DOHH2 (cell line): ENCODE measurements around the gene TACR2.

Experiments
- H3F3A ChIP-seq: fragments of 200-600 bp; sonication (generic), shearing (Covaris generic); 2 replicates; pipeline ENCODE4 v1.6.0; 2016; ENCODE audit warnings: antibody characterized with exemption, mild to moderate bottlenecking; ENCODE audit not compliant: control insufficient read depth, insufficient read depth
- H3K27ac ChIP-seq: fragments of 200-600 bp; sonication (generic); 2 replicates; pipeline ENCODE4 v1.5.1; 2014; ENCODE audit warnings: low read depth, mild to moderate bottlenecking, low read length, moderate library complexity
- H3K27me3 ChIP-seq: fragments of 200-600 bp; sonication (generic); 2 replicates; pipeline ENCODE4 v1.6.1; 2014; ENCODE audit warnings: mild to moderate bottlenecking, low read length, mixed read lengths; ENCODE audit not compliant: control insufficient read depth
- H3K36me3 ChIP-seq: fragments of 200-600 bp; sonication (generic); 2 replicates; pipeline ENCODE4 v1.6.1; 2014; ENCODE audit warnings: mild to moderate bottlenecking, low read length, moderate library complexity, mixed read lengths; ENCODE audit not compliant: control insufficient read depth
- H3K4me1 ChIP-seq: fragments of 200-600 bp; sonication (generic); 2 replicates; pipeline ENCODE4 v1.6.1; 2014; ENCODE audit warnings: mild to moderate bottlenecking, low read length, mixed read lengths; ENCODE audit not compliant: control insufficient read depth
- H3K4me2 ChIP-seq: fragments of 200-600 bp; sonication (generic); 2 replicates; pipeline ENCODE4 v1.6.0; 2014; ENCODE audit warnings: mild to moderate bottlenecking, low read length, moderate library complexity
- H3K4me3 ChIP-seq: fragments of 200-600 bp; sonication (generic); 2 replicates; pipeline ENCODE4 v1.5.1; 2014; ENCODE audit warnings: mild to moderate bottlenecking, low read length, mixed read lengths
- H3K79me2 ChIP-seq: fragments of 200-600 bp; sonication (generic); 2 replicates; pipeline ENCODE4 v1.6.1; 2014; ENCODE audit warnings: mild to moderate bottlenecking, low read length, mixed read lengths; ENCODE audit not compliant: control insufficient read depth
- H3K9me2 ChIP-seq: fragments of 200-600 bp; sonication (generic); replicated peaks from 2 replicates; pipeline ENCODE4 v1.6.1; 2014; ENCODE audit warnings: mild to moderate bottlenecking, low read length, mixed read lengths; ENCODE audit not compliant: control insufficient read depth
- H3K9me3 ChIP-seq: fragments of 200-600 bp; sonication (generic); 2 replicates; pipeline ENCODE4 v1.6.1; 2014; ENCODE audit warnings: antibody characterized with exemption, low read length, mixed read lengths; ENCODE audit not compliant: control insufficient read depth, insufficient read depth
- H4K20me1 ChIP-seq: fragments of 200-600 bp; sonication (generic); 2 replicates; pipeline ENCODE4 v1.6.0; 2014; ENCODE audit warnings: low read depth, mild to moderate bottlenecking, antibody characterized with exemption, low read length, moderate library complexity; ENCODE audit not compliant: control insufficient read depth, insufficient read depth
- EZH2phosphoT487 ChIP-seq: fragments of 200-600 bp; sonication (generic); IDR thresholded peaks from 2 replicates; pipeline ENCODE4 v1.6.1; 2017; ENCODE audit warnings: borderline replicate concordance, mild to moderate bottlenecking, antibody characterized with exemption, low read length, moderate library complexity, mixed read lengths
- TF ChIP-seq, protein P1 (sequence below): fragments of 200-600 bp; sonication (generic); IDR thresholded peaks from one replicate; pipeline ENCODE4 v1.5.1; 2014; ENCODE audit warnings: antibody characterized with exemption, mild to moderate bottlenecking, low read depth, low read length; ENCODE audit not compliant: poor library complexity, severe bottlenecking

TACR2 gene

DNA sequence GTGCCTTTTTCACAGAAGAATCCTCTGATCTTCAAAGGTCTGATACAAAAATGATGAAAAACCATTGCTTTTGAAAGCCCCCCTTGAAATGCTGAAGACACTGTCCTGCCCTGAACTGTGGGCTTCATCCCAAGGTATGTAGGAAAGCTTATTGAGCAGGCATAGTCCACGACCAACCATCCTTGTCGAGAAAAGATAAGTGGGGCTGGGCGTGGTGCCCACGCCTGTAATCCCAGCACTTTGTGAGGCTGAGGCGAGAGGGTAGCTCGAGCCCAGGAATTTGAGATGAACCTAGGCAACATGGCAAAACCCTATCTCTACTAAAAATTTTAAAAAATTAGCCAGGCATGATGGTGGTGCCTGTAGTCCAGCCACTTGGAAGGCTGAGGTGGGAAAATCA lies 25.6 kb downstream of the TACR2 start:
- no peak for TF ChIP-seq EZH2phosphoT487
- TF ChIP-seq, protein P1, sequence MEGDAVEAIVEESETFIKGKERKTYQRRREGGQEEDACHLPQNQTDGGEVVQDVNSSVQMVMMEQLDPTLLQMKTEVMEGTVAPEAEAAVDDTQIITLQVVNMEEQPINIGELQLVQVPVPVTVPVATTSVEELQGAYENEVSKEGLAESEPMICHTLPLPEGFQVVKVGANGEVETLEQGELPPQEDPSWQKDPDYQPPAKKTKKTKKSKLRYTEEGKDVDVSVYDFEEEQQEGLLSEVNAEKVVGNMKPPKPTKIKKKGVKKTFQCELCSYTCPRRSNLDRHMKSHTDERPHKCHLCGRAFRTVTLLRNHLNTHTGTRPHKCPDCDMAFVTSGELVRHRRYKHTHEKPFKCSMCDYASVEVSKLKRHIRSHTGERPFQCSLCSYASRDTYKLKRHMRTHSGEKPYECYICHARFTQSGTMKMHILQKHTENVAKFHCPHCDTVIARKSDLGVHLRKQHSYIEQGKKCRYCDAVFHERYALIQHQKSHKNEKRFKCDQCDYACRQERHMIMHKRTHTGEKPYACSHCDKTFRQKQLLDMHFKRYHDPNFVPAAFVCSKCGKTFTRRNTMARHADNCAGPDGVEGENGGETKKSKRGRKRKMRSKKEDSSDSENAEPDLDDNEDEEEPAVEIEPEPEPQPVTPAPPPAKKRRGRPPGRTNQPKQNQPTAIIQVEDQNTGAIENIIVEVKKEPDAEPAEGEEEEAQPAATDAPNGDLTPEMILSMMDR, result no peak

DNA sequence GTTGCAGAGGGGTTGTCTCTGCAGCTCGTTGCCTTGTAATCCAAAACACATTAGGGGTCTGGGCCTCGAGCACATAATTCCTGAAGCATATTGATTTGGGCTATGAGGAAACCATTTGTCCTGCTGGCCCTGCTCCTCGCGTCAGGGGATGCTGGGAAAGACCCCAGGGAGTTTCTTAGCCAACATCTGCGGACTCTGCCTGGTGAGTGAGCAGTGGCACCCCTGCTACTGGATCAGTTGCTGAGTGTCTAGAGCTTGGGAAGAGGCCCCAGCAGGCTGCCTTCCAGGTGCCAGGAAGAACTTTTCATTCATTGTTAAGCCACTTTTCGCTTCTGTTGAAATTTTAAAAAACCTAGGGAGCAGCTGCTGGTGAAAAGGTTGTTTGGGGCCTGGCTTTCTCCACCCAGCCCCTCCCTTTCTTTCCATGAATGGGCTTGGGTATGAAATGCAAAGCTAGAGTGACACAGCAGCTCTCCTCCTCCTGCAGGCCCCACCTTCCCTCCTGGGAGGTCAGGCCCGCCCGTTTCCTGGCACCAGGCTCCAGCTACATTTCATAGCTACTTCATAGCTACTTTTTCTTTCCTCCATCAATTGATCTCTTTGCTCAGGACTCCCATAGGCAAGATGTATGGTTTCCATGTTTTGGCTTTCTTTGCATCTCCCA lies 26.8 kb downstream of the TACR2 start:
- H3K4me2 ChIP-seq, result no peak overlapping the region
- no peaks in the 10 kb centered on the region for H4K20me1 ChIP-seq
- no peaks in the 10 kb centered on the region for H3K9me2 ChIP-seq
- H3K36me3 ChIP-seq, result peaks cover 50% of the 10 kb centered on the region
- H3K4me3 ChIP-seq, result no peak overlapping the region
- H3F3A ChIP-seq, result no peaks in the 10 kb centered on the region
- no peaks in the 10 kb centered on the region for H3K79me2 ChIP-seq
- no peak overlapping the region for H3K27ac ChIP-seq
- H3K27me3 ChIP-seq, result no peaks in the 10 kb centered on the region
- peaks cover 7% of the 10 kb centered on the region for H3K4me1 ChIP-seq
- TF ChIP-seq, protein P1, result no peak
- TF ChIP-seq EZH2phosphoT487, result no peak
- H3K9me3 ChIP-seq, result no peaks in the 10 kb centered on the region

More for the DNA sequence above, 25.6 kb downstream of the TACR2 start:
- Histone ChIP-seq H3K4me1 (peaks cover 7% of the 10 kb centered on the region), H4K20me1 (no peaks in the 10 kb centered on the region), H3K9me3 (no peaks in the 10 kb centered on the region), H3K4me2 (no peak overlapping the region), H3K27me3 (no peaks in the 10 kb centered on the region), H3F3A (no peaks in the 10 kb centered on the region), H3K9me2 (no peaks in the 10 kb centered on the region), H3K27ac (no peak overlapping the region), H3K79me2 (no peaks in the 10 kb centered on the region), H3K4me3 (no peak overlapping the region), H3K36me3 (peaks cover 38% of the 10 kb centered on the region)

DNA sequence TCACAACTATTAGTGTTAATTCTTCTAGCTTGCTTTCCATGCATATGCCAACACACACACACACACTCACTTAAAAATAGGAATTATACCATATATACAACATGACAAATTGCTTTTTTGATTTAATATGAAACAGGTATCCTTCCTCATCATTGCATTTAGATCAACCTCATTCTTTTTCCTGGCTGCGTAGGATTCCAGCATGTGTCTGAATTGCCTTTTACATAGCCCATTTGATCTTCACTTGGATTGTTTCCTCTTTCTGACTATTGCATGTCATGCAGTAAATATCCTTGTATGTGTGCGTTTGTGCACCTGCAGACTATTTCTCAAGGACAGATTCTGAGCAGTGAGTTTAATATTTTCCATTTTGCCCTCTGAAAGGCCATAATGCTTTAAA lies 28.2 kb downstream of the TACR2 start:
- Histone ChIP-seq H3K27ac (no peak overlapping the region), H3K27me3 (no peaks in the 10 kb centered on the region), H3K36me3 (peaks cover 55% of the 10 kb centered on the region), H3K4me1 (peaks cover 7% of the 10 kb centered on the region), H3K4me2 (no peak overlapping the region), H3K79me2 (no peaks in the 10 kb centered on the region), H3F3A (no peaks in the 10 kb centered on the region), H3K9me3 (no peaks in the 10 kb centered on the region), H3K9me2 (no peaks in the 10 kb centered on the region), H3K4me3 (no peak overlapping the region), H4K20me1 (no peaks in the 10 kb centered on the region)
- TF ChIP-seq, protein P1, result no peak
- no peak for TF ChIP-seq EZH2phosphoT487
